ENCODE measurements around the gene RAPGEF5.

- TF ChIP-seq CTCF (IDR thresholded peaks at IDR 0.05 in 8 of 11, conservative IDR thresholded peaks at IDR 0.05 in 3 of 11) (no peak), POLR2A (IDR thresholded peaks at IDR 0.05) (no peak)
Observed at GRCh38 chr7:22129819-22130580, 227.0 kb downstream of the RAPGEF5 start.
